LNCaP clone FGC (cell line): ENCODE measurements around the gene SLAMF6.

ENCODE experiments used
- DNase-seq: peaks from one replicate; pipeline ENCODE4 v3.0.0-alpha.2; 2011; ENCODE audit warnings: low read depth
- H3K4me3 ChIP-seq: 2 replicates; pipeline ENCODE4 v1.5.1; 2011; ENCODE audit warnings: mild to moderate bottlenecking, low read depth, low read length, control low read depth
- TF ChIP-seq, protein P1 (sequence below): IDR thresholded peaks from 2 replicates; pipeline ENCODE4 v1.5.1; 2012; ENCODE audit warnings: mild to moderate bottlenecking; ENCODE audit not compliant: control insufficient read depth, insufficient read depth; ENCODE audit errors: extremely low read depth

The SLAMF6 gene

DNA sequence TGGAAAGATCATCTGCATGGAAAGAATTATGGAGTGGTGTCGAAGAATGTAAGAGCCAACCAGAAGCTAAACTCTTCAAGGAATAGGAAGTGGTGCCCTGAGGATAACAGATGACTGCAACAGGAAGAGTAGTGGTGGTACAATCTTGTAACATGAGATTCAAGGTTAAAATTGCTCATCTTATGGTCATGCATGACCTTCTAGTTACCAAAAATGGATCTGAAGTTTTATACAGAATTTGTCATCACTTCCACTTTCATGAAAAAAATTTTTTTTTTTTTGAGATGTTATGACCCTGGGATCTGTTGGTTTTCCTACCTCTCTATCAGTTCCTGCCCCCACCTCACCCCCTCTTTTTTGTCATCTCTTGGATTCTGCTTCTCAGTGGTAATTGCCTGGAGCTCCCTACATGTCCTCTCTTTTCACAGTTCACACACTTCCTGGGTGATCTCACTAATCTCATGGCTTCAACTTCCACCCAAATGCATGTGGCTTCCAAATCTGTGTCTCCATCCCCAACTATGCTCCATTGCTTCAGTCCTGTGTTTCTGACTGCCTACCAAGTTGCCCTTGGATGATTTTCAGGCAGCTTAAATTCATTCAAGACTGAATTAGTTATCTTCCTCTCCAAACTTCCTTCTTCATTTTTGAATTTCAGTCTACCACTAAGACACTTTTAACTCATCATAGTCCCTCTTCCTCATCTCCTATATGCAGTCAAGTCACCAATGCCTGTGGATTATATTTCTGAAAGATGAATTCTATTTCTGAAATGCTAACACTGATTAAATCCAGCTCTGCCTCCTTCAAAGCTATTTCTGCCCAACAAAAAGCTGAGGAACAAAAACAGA lies 48.4 kb downstream of the SLAMF6 start:
- TF ChIP-seq, protein P1, sequence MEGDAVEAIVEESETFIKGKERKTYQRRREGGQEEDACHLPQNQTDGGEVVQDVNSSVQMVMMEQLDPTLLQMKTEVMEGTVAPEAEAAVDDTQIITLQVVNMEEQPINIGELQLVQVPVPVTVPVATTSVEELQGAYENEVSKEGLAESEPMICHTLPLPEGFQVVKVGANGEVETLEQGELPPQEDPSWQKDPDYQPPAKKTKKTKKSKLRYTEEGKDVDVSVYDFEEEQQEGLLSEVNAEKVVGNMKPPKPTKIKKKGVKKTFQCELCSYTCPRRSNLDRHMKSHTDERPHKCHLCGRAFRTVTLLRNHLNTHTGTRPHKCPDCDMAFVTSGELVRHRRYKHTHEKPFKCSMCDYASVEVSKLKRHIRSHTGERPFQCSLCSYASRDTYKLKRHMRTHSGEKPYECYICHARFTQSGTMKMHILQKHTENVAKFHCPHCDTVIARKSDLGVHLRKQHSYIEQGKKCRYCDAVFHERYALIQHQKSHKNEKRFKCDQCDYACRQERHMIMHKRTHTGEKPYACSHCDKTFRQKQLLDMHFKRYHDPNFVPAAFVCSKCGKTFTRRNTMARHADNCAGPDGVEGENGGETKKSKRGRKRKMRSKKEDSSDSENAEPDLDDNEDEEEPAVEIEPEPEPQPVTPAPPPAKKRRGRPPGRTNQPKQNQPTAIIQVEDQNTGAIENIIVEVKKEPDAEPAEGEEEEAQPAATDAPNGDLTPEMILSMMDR: no peak
- no peak overlapping the region for H3K4me3 ChIP-seq
- DNase-seq: no peak

GRCh38 chr1:160472112-160472511 lies 50.9 kb downstream of the SLAMF6 start:
- no peak for DNase-seq
- TF ChIP-seq, protein P1: no peak
- no peak overlapping the region for H3K4me3 ChIP-seq

DNA sequence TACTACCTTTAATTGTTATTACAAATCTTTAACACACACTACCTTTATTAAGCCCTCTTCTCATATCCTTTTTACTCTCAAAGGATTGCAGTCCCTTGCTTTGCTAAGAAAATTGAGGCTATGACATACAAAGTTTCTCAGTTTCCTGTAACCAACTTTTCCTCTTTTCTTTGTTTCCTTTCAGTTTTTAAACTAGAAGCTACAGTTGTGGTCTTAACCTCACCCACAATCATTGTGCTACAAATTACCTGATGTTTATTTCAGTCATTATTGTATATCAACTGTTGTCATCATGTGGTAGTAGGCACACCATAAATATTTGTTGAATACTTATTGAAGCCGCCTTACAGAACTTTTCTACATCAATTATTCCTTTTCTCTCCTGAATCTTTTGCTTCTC lies 51.8 kb downstream of the SLAMF6 start:
- no peak overlapping the region for H3K4me3 ChIP-seq
- TF ChIP-seq, protein P1: no peak
- no peak for DNase-seq

GRCh38 chr1:160467576-160467975 lies 55.5 kb downstream of the SLAMF6 start:
- no peak overlapping the region for H3K4me3 ChIP-seq
- no peak for DNase-seq
- TF ChIP-seq, protein P1: no peak

- H3K4me3 ChIP-seq: no peak overlapping the region
- TF ChIP-seq, protein P1: no peak
- no peak for DNase-seq
Measured at GRCh38 chr1:160466961-160467360, 56.1 kb downstream of the SLAMF6 start.

GRCh38 chr1:160465123-160465522 lies 57.9 kb downstream of the SLAMF6 start:
- TF ChIP-seq, protein P1: no peak

More at GRCh38 chr1:160465123-160465522, 57.9 kb downstream of the SLAMF6 start:
- no peak overlapping the region for H3K4me3 ChIP-seq
- DNase-seq: no peak
